ENCODE data around the gene RASGRP4.

DNA sequence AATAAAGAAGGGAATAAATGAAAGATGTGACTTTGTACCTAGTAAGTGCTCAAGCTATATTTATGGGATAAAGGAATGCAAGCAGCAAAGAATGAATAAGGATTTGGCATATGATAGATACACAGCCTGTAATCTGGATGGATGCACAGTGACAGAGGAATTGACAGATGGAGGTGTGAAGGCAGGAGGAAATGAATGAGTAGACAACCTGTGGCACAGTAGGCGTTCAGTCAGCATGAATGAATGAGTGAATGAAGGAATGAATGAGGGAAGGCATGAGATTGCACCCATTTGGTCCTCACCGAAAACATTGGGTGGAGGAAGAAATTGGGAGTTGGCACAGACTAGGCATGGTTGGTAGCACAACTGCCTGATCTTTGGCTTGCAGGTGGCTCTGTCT, 56.4 kb downstream of the RASGRP4 start:
- TF ChIP-seq CTCF (IDR thresholded peaks at IDR 0.05 in 8 of 11, conservative IDR thresholded peaks at IDR 0.05 in 3 of 11) (no peak), POLR2A (IDR thresholded peaks at IDR 0.05) (no peak), POLR2AphosphoS5 (IDR thresholded peaks at IDR 0.05) (no peak)
